ENCODE results near the gene CMIP. TPM values are rescaled to one million over a fixed set of nuclear protein-coding genes. Genes with fewer than 3 reads are reported as not detected.

CMIP gene
- total and polyA plus RNA-seq, 7 donors = 11.0 to 60.3 (median 20.4) TPM

GRCh38 chr16:81564421-81564911, 119.9 kb downstream of the CMIP start:
- no peak for DNase-seq
- intact Hi-C loops (cut with DNase I) = no loop called here
- Histone ChIP-seq H3K4me3 (no peak overlapping the region), H3K9me3 (no peaks in the 10 kb centered on the region), H3K27ac (no peak overlapping the region), H3K4me1 (peaks cover 0 to 39% (median 25%) of the 10 kb centered on the region in 4 donors), H3K27me3 (no peaks in the 10 kb centered on the region), H3K36me3 (no peaks in the 10 kb centered on the region)
- TF ChIP-seq CTCF (IDR thresholded peaks at IDR 0.05) (no peak), POLR2AphosphoS5 (IDR thresholded peaks at IDR 0.05) (no peak), EP300 (IDR thresholded peaks at IDR 0.05) (no peak), POLR2A (IDR thresholded peaks at IDR 0.05) (no peak)
- WGBS, 2 donors = 82 to 84% methylated on average over 10 of the region's 10 CpGs

GRCh38 chr16:81565321-81566028, 120.9 kb downstream of the CMIP start:
- H3K4me1 ChIP-seq = peaks cover 0 to 44% (median 25%) of the 10 kb centered on the region in 4 donors
- H3K27me3 ChIP-seq = no peaks in the 10 kb centered on the region
- no peaks in the 10 kb centered on the region for H3K9me3 ChIP-seq
- no peak overlapping the region for H3K27ac ChIP-seq
- DNase-seq = no peak
- no peaks in the 10 kb centered on the region for H3K36me3 ChIP-seq
- intact Hi-C loops (cut with DNase I) = no loop called here
- no peak for TF ChIP-seq CTCF (IDR thresholded peaks at IDR 0.05)
- TF ChIP-seq POLR2A (IDR thresholded peaks at IDR 0.05) = no peak
- no peak for TF ChIP-seq EP300 (IDR thresholded peaks at IDR 0.05)
- TF ChIP-seq POLR2AphosphoS5 (IDR thresholded peaks at IDR 0.05) = no peak
- no peak overlapping the region for H3K4me3 ChIP-seq
- 90 to 91% methylated on average over 20 of the region's 20 CpGs for WGBS, 2 donors

- no peak for DNase-seq
- Histone ChIP-seq H3K27ac (no peak overlapping the region), H3K9me3 (no peaks in the 10 kb centered on the region), H3K36me3 (no peaks in the 10 kb centered on the region), H3K4me1 (peaks cover 0 to 44% (median 25%) of the 10 kb centered on the region in 4 donors), H3K27me3 (no peaks in the 10 kb centered on the region), H3K4me3 (no peak overlapping the region)
- 70 to 95% methylated on average over 7 of the region's 7 CpGs for WGBS, 2 donors
- intact Hi-C loops (cut with DNase I) = no loop called here
- TF ChIP-seq POLR2AphosphoS5 (IDR thresholded peaks at IDR 0.05) = no peak
Measured at GRCh38 chr16:81566086-81567007, 121.7 kb downstream of the CMIP start.

GRCh38 chr16:81567087-81567486, 122.5 kb downstream of the CMIP start:
- TF ChIP-seq CTCF (IDR thresholded peaks at IDR 0.05) = no peak
- no peak for TF ChIP-seq POLR2A (IDR thresholded peaks at IDR 0.05)
- TF ChIP-seq POLR2AphosphoS5 (IDR thresholded peaks at IDR 0.05) = no peak
- TF ChIP-seq EP300 (IDR thresholded peaks at IDR 0.05) = no peak
- Histone ChIP-seq H3K9me3 (no peaks in the 10 kb centered on the region), H3K27ac (no peak overlapping the region), H3K4me1 (peaks cover 0 to 40% (median 25%) of the 10 kb centered on the region in 4 donors), H3K4me3 (no peak overlapping the region), H3K27me3 (no peaks in the 10 kb centered on the region), H3K36me3 (no peaks in the 10 kb centered on the region)
- 94 to 95% methylated on average over 13 of the region's 13 CpGs for WGBS, 2 donors
- no peak for DNase-seq
- intact Hi-C loops (cut with DNase I) = no loop called here

Measured in sigmoid colon (tissue), 7 donors.